ENCODE data around the gene SP140.
"Not testable (repeated sequence)": the region's sequence is repeated elsewhere in the genome, so short reads cannot be mapped to it uniquely, and the experiment has no call there.

The SP140 gene

DNA sequence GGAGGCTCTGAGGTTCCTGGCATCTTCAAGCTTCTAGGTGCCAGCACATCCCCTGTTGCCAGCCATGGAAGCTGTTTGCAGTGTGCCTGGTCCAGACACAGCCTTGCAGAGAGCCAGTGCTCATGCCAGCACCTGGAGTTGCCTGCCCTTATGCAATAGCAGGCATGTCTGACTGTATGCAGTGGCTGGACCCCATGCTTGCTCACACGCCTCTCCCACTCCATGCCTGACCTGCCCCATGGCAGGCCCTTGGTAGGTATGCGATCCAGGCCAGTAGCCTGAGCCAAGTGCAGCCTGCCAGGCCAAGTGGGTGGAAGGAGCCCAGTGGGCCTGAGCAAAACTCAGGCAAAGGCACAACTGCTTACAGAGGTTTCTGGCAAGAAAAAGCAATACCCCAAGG is 81.9 kb downstream of the SP140 start:
- TF ChIP-seq, protein P1, sequence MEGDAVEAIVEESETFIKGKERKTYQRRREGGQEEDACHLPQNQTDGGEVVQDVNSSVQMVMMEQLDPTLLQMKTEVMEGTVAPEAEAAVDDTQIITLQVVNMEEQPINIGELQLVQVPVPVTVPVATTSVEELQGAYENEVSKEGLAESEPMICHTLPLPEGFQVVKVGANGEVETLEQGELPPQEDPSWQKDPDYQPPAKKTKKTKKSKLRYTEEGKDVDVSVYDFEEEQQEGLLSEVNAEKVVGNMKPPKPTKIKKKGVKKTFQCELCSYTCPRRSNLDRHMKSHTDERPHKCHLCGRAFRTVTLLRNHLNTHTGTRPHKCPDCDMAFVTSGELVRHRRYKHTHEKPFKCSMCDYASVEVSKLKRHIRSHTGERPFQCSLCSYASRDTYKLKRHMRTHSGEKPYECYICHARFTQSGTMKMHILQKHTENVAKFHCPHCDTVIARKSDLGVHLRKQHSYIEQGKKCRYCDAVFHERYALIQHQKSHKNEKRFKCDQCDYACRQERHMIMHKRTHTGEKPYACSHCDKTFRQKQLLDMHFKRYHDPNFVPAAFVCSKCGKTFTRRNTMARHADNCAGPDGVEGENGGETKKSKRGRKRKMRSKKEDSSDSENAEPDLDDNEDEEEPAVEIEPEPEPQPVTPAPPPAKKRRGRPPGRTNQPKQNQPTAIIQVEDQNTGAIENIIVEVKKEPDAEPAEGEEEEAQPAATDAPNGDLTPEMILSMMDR (IDR thresholded peaks at IDR 0.05; ENCODE audit: insufficient read depth, low read length, poor library complexity, severe bottlenecking) = no peak

DNA sequence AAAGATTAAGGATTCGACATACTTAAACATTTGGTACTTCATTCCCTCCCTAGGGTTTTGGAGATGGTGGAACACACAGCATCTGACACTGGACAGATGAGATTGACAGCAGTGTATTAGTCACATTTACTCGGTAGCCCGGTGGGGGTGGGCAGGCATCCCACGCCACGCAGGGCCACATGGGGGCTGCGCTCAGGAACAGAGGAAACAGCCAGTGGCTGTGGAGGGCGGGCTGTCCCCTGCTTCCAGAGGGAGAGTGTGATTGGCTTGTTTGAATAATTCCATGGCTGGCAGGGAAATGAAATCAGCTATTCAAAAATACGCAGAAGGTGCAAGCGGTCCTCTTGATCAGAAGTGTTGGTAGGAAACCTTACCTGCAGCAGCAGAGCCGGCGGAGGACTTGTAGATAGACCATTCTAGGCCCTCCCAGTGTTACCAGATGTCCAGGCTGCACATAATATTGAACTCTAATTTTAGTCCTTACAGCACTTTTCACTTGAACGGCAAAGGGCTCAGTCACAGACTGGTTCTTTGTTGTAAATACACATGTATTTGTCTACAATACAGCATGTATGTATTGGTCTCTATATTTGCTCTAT is 83.0 kb downstream of the SP140 start:
- TF ChIP-seq, protein P1 (IDR thresholded peaks at IDR 0.05; ENCODE audit: insufficient read depth, low read length, poor library complexity, severe bottlenecking) = no peak
- Histone ChIP-seq H3K36me3 (ENCODE audit: control insufficient read depth, insufficient read depth, low read length) (peaks cover 26% of the 10 kb centered on the region), H3K27me3 (replicated peaks; ENCODE audit: control insufficient read depth, insufficient read depth, low read length) (no peaks in the 10 kb centered on the region), H3K4me3 (replicated peaks; ENCODE audit: low read depth, low read length) (no peak overlapping the region)
- DNase-seq (ENCODE audit: extremely low read depth, insufficient read length) = no peak

More for the DNA sequence above, 81.9 kb downstream of the SP140 start:
- no peak for DNase-seq (ENCODE audit: extremely low read depth, insufficient read length)
- no peaks in the 10 kb centered on the region for H3K27me3 ChIP-seq (replicated peaks; ENCODE audit: control insufficient read depth, insufficient read depth, low read length)
- H3K4me3 ChIP-seq (replicated peaks; ENCODE audit: low read depth, low read length) = no peak overlapping the region
- H3K36me3 ChIP-seq (ENCODE audit: control insufficient read depth, insufficient read depth, low read length) = peaks cover 18% of the 10 kb centered on the region

DNA sequence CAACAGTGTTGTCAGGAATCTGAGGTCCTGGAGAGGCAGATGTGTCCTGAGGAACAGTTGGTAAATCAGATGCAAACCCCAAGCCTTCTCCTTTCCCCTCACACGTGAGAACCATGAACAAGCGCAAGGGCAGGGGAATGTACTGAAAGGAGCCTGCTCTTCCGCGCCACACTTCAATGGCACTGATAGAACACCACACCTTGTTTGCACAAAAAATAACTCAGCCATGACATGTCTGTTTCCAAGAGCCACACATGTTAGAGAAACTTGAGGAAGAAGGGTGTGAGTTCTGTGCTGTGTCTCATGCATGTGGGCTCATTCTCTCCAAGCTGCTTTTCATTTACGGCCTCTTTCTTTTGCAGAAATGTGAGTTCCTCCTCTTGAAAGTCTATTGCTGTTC is 85.3 kb downstream of the SP140 start:
- not testable (repeated sequence) for DNase-seq (ENCODE audit: extremely low read depth, insufficient read length); H3K4me3 ChIP-seq (replicated peaks; ENCODE audit: low read depth, low read length); H3K27me3 ChIP-seq (replicated peaks; ENCODE audit: control insufficient read depth, insufficient read depth, low read length)
- H3K36me3 ChIP-seq (ENCODE audit: control insufficient read depth, insufficient read depth, low read length) = peaks cover 26% of the 10 kb centered on the region

DNA sequence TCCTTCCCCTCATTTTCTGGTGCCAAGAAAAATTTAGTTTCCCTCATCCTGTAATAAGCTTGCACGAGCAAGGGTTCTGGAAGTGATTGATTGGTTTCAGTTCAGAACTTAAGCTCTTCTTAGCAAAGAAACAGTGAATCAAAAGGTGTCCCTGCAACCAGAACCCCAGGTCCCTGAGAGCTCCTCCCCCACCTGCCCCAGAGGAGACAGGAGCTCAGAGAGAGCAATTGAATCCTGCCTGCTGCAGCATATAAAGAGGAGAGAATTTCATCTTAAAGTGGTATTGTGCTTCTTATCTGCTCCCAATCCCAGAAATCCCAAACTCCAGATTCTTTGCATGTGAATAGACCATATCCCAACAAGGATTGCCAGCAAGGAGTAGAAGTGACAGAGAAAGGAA is 86.1 kb downstream of the SP140 start:
- not testable (repeated sequence) for H3K27me3 ChIP-seq (replicated peaks; ENCODE audit: control insufficient read depth, insufficient read depth, low read length); DNase-seq (ENCODE audit: extremely low read depth, insufficient read length); H3K4me3 ChIP-seq (replicated peaks; ENCODE audit: low read depth, low read length)
- H3K36me3 ChIP-seq (ENCODE audit: control insufficient read depth, insufficient read depth, low read length) = peaks cover 23% of the 10 kb centered on the region

DNA sequence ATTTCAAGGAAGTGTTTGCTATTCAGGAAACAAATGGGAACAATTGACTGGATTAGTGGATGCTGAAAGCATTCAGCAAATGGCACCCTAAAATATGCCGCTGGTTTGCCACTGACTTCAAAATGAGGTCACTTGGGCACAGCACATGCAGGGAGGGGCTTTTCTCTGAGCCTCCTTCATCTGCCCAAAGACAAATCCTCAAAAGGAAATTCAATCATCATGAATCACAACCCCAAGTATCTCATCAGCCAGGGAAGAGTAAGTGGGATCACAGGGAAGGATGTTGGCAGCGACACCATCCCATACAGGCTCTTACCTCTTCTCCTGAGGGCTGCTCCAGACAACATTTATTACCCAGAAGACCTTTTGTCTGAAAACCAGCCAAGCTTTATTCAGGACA is 87.1 kb downstream of the SP140 start:
- Histone ChIP-seq H3K4me3 (replicated peaks; ENCODE audit: low read depth, low read length) (no peak overlapping the region), H3K36me3 (ENCODE audit: control insufficient read depth, insufficient read depth, low read length) (peaks cover 17% of the 10 kb centered on the region), H3K27me3 (replicated peaks; ENCODE audit: control insufficient read depth, insufficient read depth, low read length) (no peaks in the 10 kb centered on the region)
- DNase-seq (ENCODE audit: extremely low read depth, insufficient read length) = no peak
- TF ChIP-seq, protein P1 (IDR thresholded peaks at IDR 0.05; ENCODE audit: insufficient read depth, low read length, poor library complexity, severe bottlenecking) = no peak

DNA sequence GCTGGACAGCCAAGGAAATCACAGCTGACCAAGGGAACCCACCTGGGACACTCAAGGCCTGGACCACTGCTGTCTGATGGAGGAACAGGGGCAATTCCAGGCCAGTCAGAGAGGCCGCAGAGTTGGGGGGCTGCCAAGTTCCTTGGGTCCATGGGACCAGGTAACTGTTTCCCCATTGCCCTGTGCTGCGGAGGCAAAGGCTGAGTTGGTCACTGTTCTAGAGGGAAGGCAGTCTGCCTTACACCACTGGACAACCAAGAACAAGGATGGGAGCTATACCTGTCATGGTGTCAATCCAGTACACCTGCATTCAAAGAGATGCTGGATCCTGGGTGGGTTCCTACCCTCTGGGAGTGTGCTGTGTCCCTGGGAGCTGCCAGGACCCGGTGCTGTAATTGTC is 91.8 kb downstream of the SP140 start:
- no peak for DNase-seq (ENCODE audit: extremely low read depth, insufficient read length)
- no peaks in the 10 kb centered on the region for H3K27me3 ChIP-seq (replicated peaks; ENCODE audit: control insufficient read depth, insufficient read depth, low read length)
- H3K36me3 ChIP-seq (ENCODE audit: control insufficient read depth, insufficient read depth, low read length) = peaks cover 9% of the 10 kb centered on the region
- H3K4me3 ChIP-seq (replicated peaks; ENCODE audit: low read depth, low read length) = no peak overlapping the region
- TF ChIP-seq, protein P1 (IDR thresholded peaks at IDR 0.05; ENCODE audit: insufficient read depth, low read length, poor library complexity, severe bottlenecking) = no peak

Data from GM06990 (cell line).